Lower lobe of right lung (tissue), 2 donors: ENCODE measurements around the gene FAM171A2. TPM values are rescaled to one million over a fixed set of nuclear protein-coding genes. Genes with fewer than 3 reads are reported as not detected.

Source experiments
- ATAC-seq, 2 donors: fragments of 200-7000 bp; cut with Tn5 transposase; one replicate each; pipeline ENCODE4 v1.9.1; 2020 to 2022; ENCODE audit warnings: mild to moderate bottlenecking in 2 of 2, moderate library complexity in 2 of 2
- DNase-seq: peaks from one replicate; pipeline ENCODE4 v3.0.0-alpha.2; 2020
- H3K27ac ChIP-seq: fragments of 200-600 bp; one replicate; pipeline ENCODE4 v1.8.0; 2022
- H3K27me3 ChIP-seq: fragments of 200-600 bp; one replicate; pipeline ENCODE4 v1.8.0; 2022; ENCODE audit warnings: low read depth
- H3K36me3 ChIP-seq: fragments of 200-600 bp; one replicate; pipeline ENCODE4 v1.8.0; 2022; ENCODE audit warnings: mild to moderate bottlenecking
- H3K4me1 ChIP-seq: fragments of 200-600 bp; one replicate; pipeline ENCODE4 v1.8.0; 2022
- H3K4me3 ChIP-seq: fragments of 200-600 bp; one replicate; pipeline ENCODE4 v1.8.0; 2022; ENCODE audit warnings: mild to moderate bottlenecking
- H3K9me3 ChIP-seq: fragments of 200-600 bp; one replicate; pipeline ENCODE4 v1.8.0; 2022
- CTCF ChIP-seq: fragments of 200-600 bp; IDR thresholded peaks from one replicate; pipeline ENCODE4 v1.8.0; 2022; ENCODE audit warnings: antibody characterized with exemption, mild to moderate bottlenecking
- intact Hi-C: fragments of 100-400 bp; cut with DNase I; formaldehyde crosslinking; loops from one replicate; pipeline ENCODE4 v1.11.0; 2022
- total RNA-seq: library from RNA; stranded (reverse); fragmentation: NEBNext Ultra II Directional; extraction: Animal tissue kit (Norgen Biotek cat#: 25700); gene quantifications from one replicate; pipeline ENCODE4 v1.2.1, GENCODE V29; 2021
- donor health status: DM: no; HTN: yes; CAD: no; lungs with severe emphysema.

FAM171A2 gene
- total RNA-seq, 1 donor from 2014 or later: 1.2 TPM

- Histone ChIP-seq H3K9me3 (no peaks in the 10 kb centered on the region), H3K36me3 (no peaks in the 10 kb centered on the region), H3K4me3 (no peak overlapping the region), H3K4me1 (peaks cover 8% of the 10 kb centered on the region), H3K27ac (no peak overlapping the region), H3K27me3 (peaks cover 8% of the 10 kb centered on the region)
- intact Hi-C loops: no loop called here
- ATAC-seq: no peak
- no peak for DNase-seq
- TF ChIP-seq CTCF: no peak
Measured at GRCh38 chr17:44390250-44390870, 26.7 kb upstream of the FAM171A2 start.

GRCh38 chr17:44389723-44390202 lies 26.1 kb upstream of the FAM171A2 start:
- ATAC-seq (no peak), DNase-seq (no peak)
- TF ChIP-seq CTCF: no peak

GRCh38 chr17:44389281-44389680 lies 25.6 kb upstream of the FAM171A2 start, which contains the start of gene ITGA2B:
Gene ITGA2B (minus strand): TSS chr17:44389649. CDS start chr17:44389473, 176 bp downstream.
- H3K27ac ChIP-seq: no peak within 1 kb of the TSS
- peaks cover 16% of the 10 kb centered on the region for H3K4me1 ChIP-seq
- DNase-seq: no peak
- intact Hi-C loops: no loop called here
- H3K9me3 ChIP-seq: no peaks in the 10 kb centered on the region
- H3K36me3 ChIP-seq: no peaks in the 10 kb centered on the region
- ATAC-seq: no peak
- no peak for TF ChIP-seq CTCF
- H3K27me3 ChIP-seq: peaks cover 16% of the 10 kb centered on the region
- no peak within 1 kb of the TSS for H3K4me3 ChIP-seq

More at GRCh38 chr17:44389723-44390202, 26.1 kb upstream of the FAM171A2 start:
- no peak overlapping the region for H3K27ac ChIP-seq
- peaks cover 11% of the 10 kb centered on the region for H3K27me3 ChIP-seq
- peaks cover 12% of the 10 kb centered on the region for H3K4me1 ChIP-seq
- intact Hi-C loops: no loop called here
- H3K9me3 ChIP-seq: no peaks in the 10 kb centered on the region
- H3K4me3 ChIP-seq: no peak overlapping the region
- no peaks in the 10 kb centered on the region for H3K36me3 ChIP-seq

GRCh38 chr17:44387804-44388203 lies 24.2 kb upstream of the FAM171A2 start:
- Histone ChIP-seq H3K9me3 (no peaks in the 10 kb centered on the region), H3K4me3 (no peak overlapping the region), H3K27ac (no peak overlapping the region), H3K36me3 (no peaks in the 10 kb centered on the region), H3K27me3 (peaks cover 17% of the 10 kb centered on the region), H3K4me1 (peaks cover 16% of the 10 kb centered on the region)
- DNase-seq: no peak
- intact Hi-C loops: no loop called here
- ATAC-seq: no peak
- TF ChIP-seq CTCF: no peak

GRCh38 chr17:44386182-44386525 lies 22.5 kb upstream of the FAM171A2 start:
- Histone ChIP-seq H3K27me3 (peaks cover 17% of the 10 kb centered on the region), H3K4me1 (peaks cover 16% of the 10 kb centered on the region), H3K9me3 (no peaks in the 10 kb centered on the region), H3K4me3 (peak overlapping the region; percentile 61), H3K36me3 (no peaks in the 10 kb centered on the region), H3K27ac (no peak overlapping the region)
- no peak for ATAC-seq
- intact Hi-C loops: no loop called here
- DNase-seq: no peak
- no peak for TF ChIP-seq CTCF
